ENCODE data around the gene IMPG2. TPM values are rescaled to one million over a fixed set of nuclear protein-coding genes. Genes with fewer than 3 reads are reported as not detected.
A peak's percentile ranks its signal among the peaks of the same experiment; 100 is the strongest.
"Not testable (repeated sequence)": the region's sequence is repeated elsewhere in the genome, so short reads cannot be mapped to it uniquely, and the experiment has no call there.

Gene IMPG2
- total and polyA plus RNA-seq, 4 donors: 0.39 to 0.63 TPM; not detected in 2

GRCh38 chr3:101311676-101312075 lies 8.7 kb downstream of the IMPG2 start:
- DNase-seq (no peak), ATAC-seq (ENCODE audit: low FRiP score) (peak; percentile 57)
- Histone ChIP-seq H3K27me3 (ENCODE audit: control insufficient read depth in 1 of 2, insufficient read depth in 2 of 2, low read length in 1 of 2) (no peaks in the 10 kb centered on the region), H3K9me3 (ENCODE audit: control insufficient read depth, low read length) (peaks cover 3% of the 10 kb centered on the region), H3K27ac (ENCODE audit: low read depth in 1 of 2, low read length in 2 of 2) (no peak overlapping the region), H3K4me1 (ENCODE audit: control insufficient read depth in 1 of 2, insufficient read depth in 2 of 2, low read length in 2 of 2) (no peaks in the 10 kb centered on the region), H3K4me3 (ENCODE audit: low read length in 2 of 2) (no peak overlapping the region), H3K36me3 (ENCODE audit: control insufficient read depth in 1 of 2, insufficient read depth in 2 of 2, low read length in 1 of 2) (no peaks in the 10 kb centered on the region)
- intact Hi-C loops (cut with DNase I): loop anchor here in 1 of 2 donors (5.0 kb wide), 1 partner anchor 49 kb away; no protein-coding TSS in a partner anchor
- WGBS, 2 donors: 10 to 14% methylated on average over 2 of the region's 2 CpGs

GRCh38 chr3:101310978-101311375 lies 9.4 kb downstream of the IMPG2 start:
- Histone ChIP-seq H3K27me3 (ENCODE audit: control insufficient read depth in 1 of 2, insufficient read depth in 2 of 2, low read length in 1 of 2) (no peaks in the 10 kb centered on the region), H3K36me3 (ENCODE audit: control insufficient read depth in 1 of 2, insufficient read depth in 2 of 2, low read length in 1 of 2) (no peaks in the 10 kb centered on the region), H3K4me3 (ENCODE audit: low read length in 2 of 2) (peak overlapping the region in 1 of 2 donors; percentile 48), H3K27ac (ENCODE audit: low read depth in 1 of 2, low read length in 2 of 2) (peak overlapping the region in 1 of 2 donors; percentile 67), H3K4me1 (ENCODE audit: control insufficient read depth in 1 of 2, insufficient read depth in 2 of 2, low read length in 2 of 2) (no peaks in the 10 kb centered on the region), H3K9me3 (ENCODE audit: control insufficient read depth, low read length) (peaks cover 3% of the 10 kb centered on the region)
- intact Hi-C loops (cut with DNase I): loop anchor here in 1 of 2 donors (5.0 kb wide), 1 partner anchor 49 kb away; no protein-coding TSS in a partner anchor
- no peak for DNase-seq
- ATAC-seq (ENCODE audit: low FRiP score): peak; percentile 43

- DNase-seq; intact Hi-C loops (cut with DNase I); H3K4me1 ChIP-seq (ENCODE audit: control insufficient read depth in 1 of 2, insufficient read depth in 2 of 2, low read length in 2 of 2); H3K27ac ChIP-seq (ENCODE audit: low read depth in 1 of 2, low read length in 2 of 2); H3K4me3 ChIP-seq (ENCODE audit: low read length in 2 of 2); H3K27me3 ChIP-seq (ENCODE audit: control insufficient read depth in 1 of 2, insufficient read depth in 2 of 2, low read length in 1 of 2); H3K9me3 ChIP-seq (ENCODE audit: control insufficient read depth, low read length); H3K36me3 ChIP-seq (ENCODE audit: control insufficient read depth in 1 of 2, insufficient read depth in 2 of 2, low read length in 1 of 2); ATAC-seq (ENCODE audit: low FRiP score): not testable (repeated sequence)
Measured at GRCh38 chr3:101308147-101308772, 12.1 kb downstream of the IMPG2 start.

- Histone ChIP-seq H3K4me1 (ENCODE audit: control insufficient read depth in 1 of 2, insufficient read depth in 2 of 2, low read length in 2 of 2) (no peaks in the 10 kb centered on the region), H3K4me3 (ENCODE audit: low read length in 2 of 2) (no peak overlapping the region), H3K27me3 (ENCODE audit: control insufficient read depth in 1 of 2, insufficient read depth in 2 of 2, low read length in 1 of 2) (no peaks in the 10 kb centered on the region), H3K27ac (ENCODE audit: low read depth in 1 of 2, low read length in 2 of 2) (no peak overlapping the region), H3K36me3 (ENCODE audit: control insufficient read depth in 1 of 2, insufficient read depth in 2 of 2, low read length in 1 of 2) (no peaks in the 10 kb centered on the region), H3K9me3 (ENCODE audit: control insufficient read depth, low read length) (peaks cover 3% of the 10 kb centered on the region)
- ATAC-seq (ENCODE audit: low FRiP score): no peak
- no peak for DNase-seq
- intact Hi-C loops (cut with DNase I): no loop called here
Measured at GRCh38 chr3:101303836-101304235, 16.5 kb downstream of the IMPG2 start.

- H3K4me3 ChIP-seq (ENCODE audit: low read length in 2 of 2): no peak overlapping the region
- intact Hi-C loops (cut with DNase I): no loop called here
- no peak overlapping the region for H3K27ac ChIP-seq (ENCODE audit: low read depth in 1 of 2, low read length in 2 of 2)
- no peaks in the 10 kb centered on the region for H3K36me3 ChIP-seq (ENCODE audit: control insufficient read depth in 1 of 2, insufficient read depth in 2 of 2, low read length in 1 of 2)
- no peaks in the 10 kb centered on the region for H3K27me3 ChIP-seq (ENCODE audit: control insufficient read depth in 1 of 2, insufficient read depth in 2 of 2, low read length in 1 of 2)
- 52 to 60% methylated on average over 5 of the region's 5 CpGs for WGBS, 2 donors
- H3K4me1 ChIP-seq (ENCODE audit: control insufficient read depth in 1 of 2, insufficient read depth in 2 of 2, low read length in 2 of 2): no peaks in the 10 kb centered on the region
- peaks cover 2% of the 10 kb centered on the region for H3K9me3 ChIP-seq (ENCODE audit: control insufficient read depth, low read length)
- ATAC-seq (ENCODE audit: low FRiP score): no peak
- DNase-seq: no peak
Measured at GRCh38 chr3:101303089-101303731, 17.2 kb downstream of the IMPG2 start.

- intact Hi-C loops (cut with DNase I): no loop called here
- WGBS, 2 donors: 93 to 96% methylated on average over 8 of the region's 8 CpGs
- no peaks in the 10 kb centered on the region for H3K27me3 ChIP-seq (ENCODE audit: control insufficient read depth in 1 of 2, insufficient read depth in 2 of 2, low read length in 1 of 2)
Measured at GRCh38 chr3:101300073-101300472, 20.3 kb downstream of the IMPG2 start.

GRCh38 chr3:101292027-101292426 lies 28.3 kb downstream of the IMPG2 start:
- ATAC-seq (ENCODE audit: low FRiP score): no peak
- no peak overlapping the region for H3K4me3 ChIP-seq (ENCODE audit: low read length in 2 of 2)
- H3K36me3 ChIP-seq (ENCODE audit: control insufficient read depth in 1 of 2, insufficient read depth in 2 of 2, low read length in 1 of 2): no peaks in the 10 kb centered on the region
- no peaks in the 10 kb centered on the region for H3K9me3 ChIP-seq (ENCODE audit: control insufficient read depth, low read length)
- intact Hi-C loops (cut with DNase I): no loop called here
- no peak overlapping the region for H3K27ac ChIP-seq (ENCODE audit: low read depth in 1 of 2, low read length in 2 of 2)
- H3K27me3 ChIP-seq (ENCODE audit: control insufficient read depth in 1 of 2, insufficient read depth in 2 of 2, low read length in 1 of 2): no peaks in the 10 kb centered on the region
- DNase-seq: no peak
- H3K4me1 ChIP-seq (ENCODE audit: control insufficient read depth in 1 of 2, insufficient read depth in 2 of 2, low read length in 2 of 2): no peaks in the 10 kb centered on the region

More at GRCh38 chr3:101300073-101300472, 20.3 kb downstream of the IMPG2 start:
- DNase-seq: peak in 1 of 2 donors; percentile 63
- H3K9me3 ChIP-seq (ENCODE audit: control insufficient read depth, low read length): no peaks in the 10 kb centered on the region
- no peak for ATAC-seq (ENCODE audit: low FRiP score)
- H3K27ac ChIP-seq (ENCODE audit: low read depth in 1 of 2, low read length in 2 of 2): no peak overlapping the region
- no peaks in the 10 kb centered on the region for H3K4me1 ChIP-seq (ENCODE audit: control insufficient read depth in 1 of 2, insufficient read depth in 2 of 2, low read length in 2 of 2)
- H3K4me3 ChIP-seq (ENCODE audit: low read length in 2 of 2): no peak overlapping the region
- H3K36me3 ChIP-seq (ENCODE audit: control insufficient read depth in 1 of 2, insufficient read depth in 2 of 2, low read length in 1 of 2): no peaks in the 10 kb centered on the region

- no peak for DNase-seq
- ATAC-seq (ENCODE audit: low FRiP score): no peak
- Histone ChIP-seq H3K36me3 (ENCODE audit: control insufficient read depth in 1 of 2, insufficient read depth in 2 of 2, low read length in 1 of 2) (no peaks in the 10 kb centered on the region), H3K27ac (ENCODE audit: low read depth in 1 of 2, low read length in 2 of 2) (no peak overlapping the region), H3K27me3 (ENCODE audit: control insufficient read depth in 1 of 2, insufficient read depth in 2 of 2, low read length in 1 of 2) (no peaks in the 10 kb centered on the region), H3K9me3 (ENCODE audit: control insufficient read depth, low read length) (no peaks in the 10 kb centered on the region), H3K4me1 (ENCODE audit: control insufficient read depth in 1 of 2, insufficient read depth in 2 of 2, low read length in 2 of 2) (no peaks in the 10 kb centered on the region), H3K4me3 (ENCODE audit: low read length in 2 of 2) (no peak overlapping the region)
- WGBS, 2 donors: 84 to 88% methylated on average over 2 of the region's 2 CpGs
- intact Hi-C loops (cut with DNase I): no loop called here
Measured at GRCh38 chr3:101288294-101288693, 32.1 kb downstream of the IMPG2 start.

- Histone ChIP-seq H3K4me3 (ENCODE audit: low read length in 2 of 2) (no peak overlapping the region), H3K27me3 (ENCODE audit: control insufficient read depth in 1 of 2, insufficient read depth in 2 of 2, low read length in 1 of 2) (no peaks in the 10 kb centered on the region), H3K36me3 (ENCODE audit: control insufficient read depth in 1 of 2, insufficient read depth in 2 of 2, low read length in 1 of 2) (no peaks in the 10 kb centered on the region), H3K4me1 (ENCODE audit: control insufficient read depth in 1 of 2, insufficient read depth in 2 of 2, low read length in 2 of 2) (no peaks in the 10 kb centered on the region), H3K9me3 (ENCODE audit: control insufficient read depth, low read length) (no peaks in the 10 kb centered on the region), H3K27ac (ENCODE audit: low read depth in 1 of 2, low read length in 2 of 2) (no peak overlapping the region)
- ATAC-seq (ENCODE audit: low FRiP score) (no peak), DNase-seq (no peak)
- WGBS, 2 donors: 88 to 89% methylated on average over 1 of the region's 1 CpG
- intact Hi-C loops (cut with DNase I): no loop called here
Measured at GRCh38 chr3:101284757-101285156, 35.6 kb downstream of the IMPG2 start.

Data from aorta (tissue), 5 donors.